IMR-90 (cell line): ENCODE data around the gene DNMT1. TPM values are rescaled to one million over a fixed set of nuclear protein-coding genes. Genes with fewer than 3 reads are reported as not detected.

Source experiments
- ATAC-seq: fragments of 200-7000 bp; cut with Tn5 transposase; 2 replicates; pipeline ENCODE4 v1.9.1; 2020; ENCODE audit warnings: low read depth, mild to moderate bottlenecking, moderate library complexity
- BruUV-seq: library from RNA; stranded (reverse); fragments of 400-500 nt; replicated peaks from 2 replicates; lab custom pipeline; 2021; lab: Mats Ljungman, UMichigan
- CTCF ChIA-PET: fragments of 300-600 bp; formaldehyde crosslinking; extraction: SDS; loops from one replicate; lab custom pipeline; 2021; ENCODE audit warnings: antibody characterized with exemption; lab: Yijun Ruan, JAX
- POLR2A ChIA-PET: fragments of 300-600 bp; sonication (Branson Sonifier 250); formaldehyde crosslinking; loops from one replicate; lab custom pipeline; 2022; ENCODE audit warnings: antibody characterized with exemption; ENCODE audit not compliant: unreplicated experiment; lab: Charles Lee
- DNase-seq: peaks from one replicate; pipeline ENCODE4 v3.0.0; 2013
- H2AFZ ChIP-seq: replicated peaks from 2 replicates; pipeline ENCODE3; 2013; ENCODE audit warnings: low read length, mild to moderate bottlenecking; ENCODE audit not compliant: poor library complexity
- H2AK5ac ChIP-seq: 2 replicates; pipeline ENCODE4 v1.6.1; 2013; ENCODE audit warnings: low read depth, low read length, inconsistent platforms
- H2AK9ac ChIP-seq: replicated peaks from 2 replicates; pipeline ENCODE3; 2013; ENCODE audit warnings: mild to moderate bottlenecking, low read depth, low read length, moderate library complexity; ENCODE audit not compliant: poor library complexity
- H2BK120ac ChIP-seq: 2 replicates; pipeline ENCODE4 v1.6.1; 2013; ENCODE audit warnings: low read depth, low read length, inconsistent platforms
- H2BK15ac ChIP-seq: 3 replicates; pipeline ENCODE4 v1.6.1; 2013; ENCODE audit warnings: low read depth, low read length, inconsistent platforms
- H2BK20ac ChIP-seq: 2 replicates; pipeline ENCODE4 v1.6.1; 2013; ENCODE audit warnings: low read depth, mild to moderate bottlenecking, inconsistent platforms, low read length, moderate library complexity
- H2BK5ac ChIP-seq: 2 replicates; pipeline ENCODE4 v1.6.1; 2013; ENCODE audit warnings: mild to moderate bottlenecking, low read depth, low read length, inconsistent platforms; ENCODE audit not compliant: poor library complexity, severe bottlenecking
- H3K14ac ChIP-seq: replicated peaks from 2 replicates; pipeline ENCODE4 v1.6.1; 2013; ENCODE audit warnings: low read depth, low read length, inconsistent platforms
- H3K18ac ChIP-seq: 2 replicates; pipeline ENCODE4 v1.6.1; 2013; ENCODE audit warnings: low read depth, low read length, control low read depth
- H3K23ac ChIP-seq: 2 replicates; pipeline ENCODE4 v1.6.1; 2013; ENCODE audit warnings: low read depth, low read length, inconsistent platforms
- H3K27ac ChIP-seq: 2 replicates; pipeline ENCODE4 v1.5.1; 2013; ENCODE audit warnings: mild to moderate bottlenecking, control low read depth, low read length; ENCODE audit not compliant: insufficient read depth
- H3K27me3 ChIP-seq: 2 replicates; pipeline ENCODE4 v1.6.1; 2013; ENCODE audit warnings: low read length; ENCODE audit not compliant: control insufficient read depth, insufficient read depth
- H3K36me3 ChIP-seq: 2 replicates; pipeline ENCODE4 v1.6.1; 2013; ENCODE audit warnings: low read length, mixed read lengths; ENCODE audit not compliant: control insufficient read depth, insufficient read depth
- H3K4ac ChIP-seq: 2 replicates; pipeline ENCODE4 v1.6.1; 2013; ENCODE audit warnings: low read depth, low read length, inconsistent platforms
- H3K4me1 ChIP-seq: 2 replicates; pipeline ENCODE4 v1.6.1; 2013; ENCODE audit warnings: low read length, mixed read lengths; ENCODE audit not compliant: control insufficient read depth, insufficient read depth
- H3K4me2 ChIP-seq: 2 replicates; pipeline ENCODE4 v1.6.1; 2013; ENCODE audit warnings: low read depth, mild to moderate bottlenecking, control low read depth, low read length, moderate library complexity
- H3K4me3 ChIP-seq: 2 replicates; pipeline ENCODE4 v1.5.1; 2013; ENCODE audit warnings: low read depth, mild to moderate bottlenecking, control low read depth, low read length, moderate library complexity; ENCODE audit not compliant: insufficient read depth
- H3K56ac ChIP-seq: 2 replicates; pipeline ENCODE4 v1.6.1; 2013; ENCODE audit warnings: low read length, inconsistent platforms; ENCODE audit not compliant: insufficient read depth; ENCODE audit errors: extremely low read depth
- H3K79me1 ChIP-seq, 2 experiments: 2 replicates each; pipeline ENCODE4 v1.6.1; 2013; ENCODE audit warnings: low read length in 2 of 2, inconsistent platforms in 1 of 2, low read depth in 1 of 2
- H3K9ac ChIP-seq: 2 replicates; pipeline ENCODE4 v1.6.1; 2013; ENCODE audit warnings: low read depth, low read length, control low read depth
- H3K9me1 ChIP-seq: 2 replicates; pipeline ENCODE4 v1.6.1; 2013; ENCODE audit warnings: low read length, inconsistent platforms; ENCODE audit not compliant: insufficient read depth
- H3K9me3 ChIP-seq: 2 replicates; pipeline ENCODE4 v1.6.1; 2013; ENCODE audit warnings: low read length; ENCODE audit not compliant: control insufficient read depth, insufficient read depth
- H4K20me1 ChIP-seq: 2 replicates; pipeline ENCODE4 v1.6.1; 2013; ENCODE audit warnings: low read length, inconsistent platforms; ENCODE audit not compliant: insufficient read depth
- H4K5ac ChIP-seq: 2 replicates; pipeline ENCODE4 v1.6.1; 2013; ENCODE audit warnings: mild to moderate bottlenecking, low read depth, low read length, control low read depth
- H4K8ac ChIP-seq, 2 experiments: 2 replicates each; pipeline ENCODE4 v1.6.1; 2013; ENCODE audit warnings: low read depth in 2 of 2, low read length in 2 of 2, control low read depth in 1 of 2, inconsistent platforms in 1 of 2
- H4K91ac ChIP-seq: 2 replicates; pipeline ENCODE4 v1.6.1; 2013; ENCODE audit warnings: low read depth, low read length, inconsistent platforms; ENCODE audit not compliant: insufficient read depth
- BHLHE40 ChIP-seq: fragments of 150-350 bp; IDR thresholded peaks from 2 replicates; pipeline ENCODE4 v1.6.1; 2016; ENCODE audit warnings: mild to moderate bottlenecking, low read depth, low read length
- CEBPB ChIP-seq: IDR thresholded peaks from 2 replicates; pipeline ENCODE4 v1.6.1; 2012; ENCODE audit warnings: low read depth, low read length, improper control_type of control experiment
- CHD1 ChIP-seq: IDR thresholded peaks from 2 replicates; pipeline ENCODE4 v1.6.1; 2012; ENCODE audit warnings: low read depth, low read length, improper control_type of control experiment
- FOS ChIP-seq: fragments of 150-350 bp; IDR thresholded peaks from 2 replicates; pipeline ENCODE4 v1.6.1; 2016; ENCODE audit warnings: low read depth, low read length
- MAFK ChIP-seq: IDR thresholded peaks from 2 replicates; pipeline ENCODE4 v1.6.1; 2012; ENCODE audit warnings: low read depth, low read length, improper control_type of control experiment
- MAZ ChIP-seq: IDR thresholded peaks from 2 replicates; pipeline ENCODE4 v1.6.1; 2012; ENCODE audit warnings: low read depth, mild to moderate bottlenecking, low read length, improper control_type of control experiment, moderate library complexity, borderline replicate concordance
- MXI1 ChIP-seq: IDR thresholded peaks from 2 replicates; pipeline ENCODE4 v1.6.1; 2012; ENCODE audit warnings: low read depth, mild to moderate bottlenecking, low read length, moderate library complexity, borderline replicate concordance
- NFE2L2 ChIP-seq: fragments of 150-350 bp; IDR thresholded peaks from 2 replicates; pipeline ENCODE4 v1.6.1; 2016; ENCODE audit warnings: low read depth, mild to moderate bottlenecking, low read length
- RAD21 ChIP-seq: IDR thresholded peaks from 2 replicates; pipeline ENCODE4 v1.6.1; 2012; ENCODE audit warnings: low read length, improper control_type of control experiment
- RCOR1 ChIP-seq: IDR thresholded peaks from 2 replicates; pipeline ENCODE4 v1.6.1; 2012; ENCODE audit warnings: mild to moderate bottlenecking, low read length, improper control_type of control experiment; ENCODE audit not compliant: insufficient replicate concordance
- SMC3 ChIP-seq: fragments of 150-350 bp; IDR thresholded peaks from 2 replicates; pipeline ENCODE4 v1.6.1; 2016; ENCODE audit warnings: low read depth, mild to moderate bottlenecking, antibody characterized with exemption, low read length, moderate library complexity
- WGBS, 2 experiments: methylation state at CpG; one replicate each; pipeline versions ENCODE4 v1.1.5 to v1.1.7; 2013; ENCODE audit warnings: missing lambda C conversion rate in 2 of 2; ENCODE audit not compliant: insufficient read length in 1 of 2; ENCODE audit errors: extremely low coverage in 2 of 2; 5-methylcytosine and 5-hydroxymethylcytosine counted together
- dilution Hi-C: fragments of 300-500 bp; cut with HindIII; formaldehyde crosslinking; loops from one replicate; pipeline ENCODE4 v1.14.3; 2018; ENCODE audit warnings: low sequenced_read_pairs; ENCODE audit not compliant: unreplicated experiment
- in situ Hi-C: fragments of 300-500 bp; cut with MboI; formaldehyde crosslinking; loops from 3 replicates; pipeline ENCODE4 v1.14.3; 2019; ENCODE audit warnings: low sequenced_read_pairs, inconsistent platforms, mixed read lengths
- intact Hi-C: fragments of 100-400 bp; cut with micrococcal nuclease; formaldehyde crosslinking; loops from 2 replicates; pipeline ENCODE4 v1.10.0; 2022
- polyA plus RNA-seq, 3 experiments: library from polyadenylated mRNA; depleted of rRNA; stranded (reverse); fragments of >200 nt; gene quantifications; 2 replicates each; pipeline ENCODE4 v1.2.3, GENCODE V29; 2012; ENCODE audit warnings: low replicate concordance in 1 of 3
- total RNA-seq: library from RNA; depleted of rRNA; stranded (reverse); fragments of >200 nt; gene quantifications from 2 replicates; pipeline ENCODE4 v1.2.3, GENCODE V29; 2012
- TF ChIP-seq, protein P1 (sequence below): fragments of 150-350 bp; IDR thresholded peaks from 2 replicates; pipeline ENCODE4 v1.6.1; 2016; ENCODE audit warnings: low read depth, mild to moderate bottlenecking, low read length, moderate library complexity, borderline replicate concordance
- TF ChIP-seq, protein P2 (sequence below): conservative IDR thresholded peaks from 2 replicates; pipeline ENCODE4 v1.5.1; 2012; ENCODE audit warnings: mild to moderate bottlenecking, low read depth, low read length, improper control_type of control experiment
- TF ChIP-seq, protein P3 (sequence below): fragments of 150-350 bp; IDR thresholded peaks from 2 replicates; pipeline ENCODE4 v1.6.1; 2017; ENCODE audit warnings: mild to moderate bottlenecking, antibody characterized with exemption, low read length, low read depth

The DNMT1 gene
- total and polyA plus RNA-seq, 2 of the 4 experiments (the other 2 are of a cell fraction) = 26.2 to 83.6 TPM

DNA sequence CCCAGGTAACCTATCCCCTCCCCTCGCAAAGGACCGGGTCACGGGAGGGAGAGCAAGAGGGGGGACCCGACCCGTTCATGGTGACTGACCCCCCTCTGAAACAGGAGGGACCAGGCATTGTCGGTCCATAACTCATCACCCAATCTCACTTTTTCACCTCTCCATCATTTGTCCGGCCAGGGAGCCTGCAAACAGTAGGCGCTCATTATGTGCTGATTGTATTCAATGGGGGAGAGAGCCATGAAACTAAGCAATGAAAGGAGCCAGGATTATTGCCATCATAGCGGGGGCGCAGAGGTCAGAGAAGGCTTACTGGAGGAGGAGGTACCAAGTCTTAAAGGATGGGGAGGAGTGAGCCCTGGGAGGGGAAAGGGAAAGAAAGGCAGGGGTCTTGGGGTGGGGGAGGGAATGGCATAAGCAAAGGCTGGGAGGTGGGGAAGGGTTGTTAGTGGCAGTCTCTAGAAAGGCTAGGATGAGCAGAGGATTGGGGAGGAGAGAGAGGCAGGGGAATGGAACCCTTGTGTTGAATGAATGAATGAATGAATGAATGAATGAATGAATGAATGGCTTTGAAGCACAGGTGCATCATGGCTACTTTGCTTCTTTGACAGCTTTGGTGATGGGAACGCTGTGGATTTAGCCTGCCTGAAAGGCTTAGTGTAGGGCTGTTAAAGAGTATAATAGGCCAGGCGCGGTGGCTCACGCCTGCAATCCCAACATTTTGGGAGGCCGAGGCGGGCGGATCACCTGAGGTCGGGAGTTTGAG lies 107.3 kb downstream of the DNMT1 start:
- no TSS peak for BruUV-seq
- Histone ChIP-seq H2AFZ (peak overlapping the region; percentile 98), H3K27me3 (no peaks in the 10 kb centered on the region), H3K4me3 (peak overlapping the region; percentile 86; the same call in 1 of the 2 replicates), H2AK5ac (no peak overlapping the region), H2BK15ac (no peak overlapping the region), H3K56ac (no peak overlapping the region), H3K9ac (no peak overlapping the region), H3K4me1 (no peaks in the 10 kb centered on the region), H3K27ac (no peak overlapping the region), H3K18ac (no peak overlapping the region), H3K36me3 (peaks cover 25% of the 10 kb centered on the region; the same call in 1 of the 2 replicates), H4K20me1 (no peaks in the 10 kb centered on the region), H4K91ac (no peak overlapping the region), H2BK20ac (no peak overlapping the region), H3K4me2 (peak overlapping the region; percentile 74; the same call in 1 of the 2 replicates), H4K5ac (no peak overlapping the region), H4K8ac (peak overlapping the region in 1 of 2 experiments; percentile 89; a peak in 1 of 4 replicates), H3K4ac (no peak overlapping the region), H2BK120ac (no peak overlapping the region), H2BK5ac (no peak overlapping the region), H2AK9ac (peak overlapping the region; percentile 48), H3K14ac (no peak overlapping the region), H3K9me1 (peaks cover 13% of the 10 kb centered on the region; the same call in 1 of the 2 replicates), H3K23ac (0 out of 2 replicates have a peak overlapping the region, but pooled peaks have one; percentile 15), H3K9me3 (no peaks in the 10 kb centered on the region), H3K79me1 (peaks cover 3 to 24% of the 10 kb centered on the region in 2 experiments; a peak in 3 of 4 replicates)
- intact Hi-C loops = no loop called here
- ChIA-PET POLR2A (no interaction called here), CTCF (no interaction called here)
- in situ Hi-C loops = no loop called here
- dilution Hi-C loops = no loop called here
- 90% methylated on average over 2 of the region's 18 CpGs; no CpG with 5 or more reads in 1 of the 2 experiments for WGBS, 2 experiments
- no peak for ATAC-seq
- no peak for DNase-seq
- TF ChIP-seq, protein P1, sequence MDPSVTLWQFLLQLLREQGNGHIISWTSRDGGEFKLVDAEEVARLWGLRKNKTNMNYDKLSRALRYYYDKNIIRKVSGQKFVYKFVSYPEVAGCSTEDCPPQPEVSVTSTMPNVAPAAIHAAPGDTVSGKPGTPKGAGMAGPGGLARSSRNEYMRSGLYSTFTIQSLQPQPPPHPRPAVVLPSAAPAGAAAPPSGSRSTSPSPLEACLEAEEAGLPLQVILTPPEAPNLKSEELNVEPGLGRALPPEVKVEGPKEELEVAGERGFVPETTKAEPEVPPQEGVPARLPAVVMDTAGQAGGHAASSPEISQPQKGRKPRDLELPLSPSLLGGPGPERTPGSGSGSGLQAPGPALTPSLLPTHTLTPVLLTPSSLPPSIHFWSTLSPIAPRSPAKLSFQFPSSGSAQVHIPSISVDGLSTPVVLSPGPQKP = no peak
- TF ChIP-seq FOS = no peak
- TF ChIP-seq, protein P2, sequence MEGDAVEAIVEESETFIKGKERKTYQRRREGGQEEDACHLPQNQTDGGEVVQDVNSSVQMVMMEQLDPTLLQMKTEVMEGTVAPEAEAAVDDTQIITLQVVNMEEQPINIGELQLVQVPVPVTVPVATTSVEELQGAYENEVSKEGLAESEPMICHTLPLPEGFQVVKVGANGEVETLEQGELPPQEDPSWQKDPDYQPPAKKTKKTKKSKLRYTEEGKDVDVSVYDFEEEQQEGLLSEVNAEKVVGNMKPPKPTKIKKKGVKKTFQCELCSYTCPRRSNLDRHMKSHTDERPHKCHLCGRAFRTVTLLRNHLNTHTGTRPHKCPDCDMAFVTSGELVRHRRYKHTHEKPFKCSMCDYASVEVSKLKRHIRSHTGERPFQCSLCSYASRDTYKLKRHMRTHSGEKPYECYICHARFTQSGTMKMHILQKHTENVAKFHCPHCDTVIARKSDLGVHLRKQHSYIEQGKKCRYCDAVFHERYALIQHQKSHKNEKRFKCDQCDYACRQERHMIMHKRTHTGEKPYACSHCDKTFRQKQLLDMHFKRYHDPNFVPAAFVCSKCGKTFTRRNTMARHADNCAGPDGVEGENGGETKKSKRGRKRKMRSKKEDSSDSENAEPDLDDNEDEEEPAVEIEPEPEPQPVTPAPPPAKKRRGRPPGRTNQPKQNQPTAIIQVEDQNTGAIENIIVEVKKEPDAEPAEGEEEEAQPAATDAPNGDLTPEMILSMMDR = no peak
- TF ChIP-seq MAZ = no peak
- TF ChIP-seq SMC3 = no peak
- no peak for TF ChIP-seq NFE2L2
- TF ChIP-seq BHLHE40 = no peak
- no peak for TF ChIP-seq CEBPB
- no peak for TF ChIP-seq MXI1
- TF ChIP-seq CHD1 = no peak
- TF ChIP-seq RAD21 = no peak
- TF ChIP-seq, protein P3, sequence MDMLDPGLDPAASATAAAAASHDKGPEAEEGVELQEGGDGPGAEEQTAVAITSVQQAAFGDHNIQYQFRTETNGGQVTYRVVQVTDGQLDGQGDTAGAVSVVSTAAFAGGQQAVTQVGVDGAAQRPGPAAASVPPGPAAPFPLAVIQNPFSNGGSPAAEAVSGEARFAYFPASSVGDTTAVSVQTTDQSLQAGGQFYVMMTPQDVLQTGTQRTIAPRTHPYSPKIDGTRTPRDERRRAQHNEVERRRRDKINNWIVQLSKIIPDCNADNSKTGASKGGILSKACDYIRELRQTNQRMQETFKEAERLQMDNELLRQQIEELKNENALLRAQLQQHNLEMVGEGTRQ = no peak
- no peak for TF ChIP-seq RCOR1
- TF ChIP-seq MAFK = no peak
